ENCODE measurements around the gene GRK5. TPM values are rescaled to one million over a fixed set of nuclear protein-coding genes. Genes with fewer than 3 reads are reported as not detected.

The GRK5 gene
- total and polyA plus RNA-seq, 4 donors: 18.5 to 43.1 (median 40.3) TPM

- no peaks in the 10 kb centered on the region for H3K27me3 ChIP-seq (ENCODE audit: control insufficient read depth in 3 of 3, insufficient read depth in 3 of 3, low read length in 2 of 3)
- peaks cover 0 to 2% (median 0%) of the 10 kb centered on the region in 4 donors for H3K9me3 ChIP-seq (ENCODE audit: control insufficient read depth in 4 of 4, insufficient read depth in 3 of 4, low read length in 3 of 4)
- no peak overlapping the region for H3K27ac ChIP-seq (ENCODE audit: low read depth in 1 of 2, low read length in 1 of 2)
- 61 to 71% methylated on average over 9 of the region's 9 CpGs for WGBS, 2 donors
- no peak for ATAC-seq (ENCODE audit: insufficient read depth, low FRiP score)
- H3K36me3 ChIP-seq (ENCODE audit: control insufficient read depth in 4 of 4, insufficient read depth in 4 of 4, low read length in 4 of 4): no peaks in the 10 kb centered on the region
- H3K4me1 ChIP-seq (ENCODE audit: control insufficient read depth in 5 of 5, insufficient read depth in 5 of 5, low read length in 5 of 5): no peaks in the 10 kb centered on the region
- no peak for DNase-seq
- no peak for TF ChIP-seq CTCF (IDR thresholded peaks at IDR 0.05; ENCODE audit: control extremely low read depth, extremely low read depth)
- H3K4me3 ChIP-seq: no peak overlapping the region
- H3K9ac ChIP-seq (ENCODE audit: insufficient read depth in 1 of 2, low read length in 2 of 2): no peak overlapping the region
Measured at GRCh38 chr10:119483839-119484238, 276.5 kb downstream of the GRK5 start.

- Histone ChIP-seq H3K9me3 (ENCODE audit: control insufficient read depth in 4 of 4, insufficient read depth in 3 of 4, low read length in 3 of 4) (no peaks in the 10 kb centered on the region), H3K36me3 (ENCODE audit: control insufficient read depth in 4 of 4, insufficient read depth in 4 of 4, low read length in 4 of 4) (no peaks in the 10 kb centered on the region), H3K9ac (ENCODE audit: insufficient read depth in 1 of 2, low read length in 2 of 2) (no peak overlapping the region), H3K4me3 (no peak overlapping the region), H3K4me1 (ENCODE audit: control insufficient read depth in 5 of 5, insufficient read depth in 5 of 5, low read length in 5 of 5) (peaks cover 0 to 8% (median 0%) of the 10 kb centered on the region in 5 donors), H3K27ac (ENCODE audit: low read depth in 1 of 2, low read length in 1 of 2) (no peak overlapping the region), H3K27me3 (ENCODE audit: control insufficient read depth in 3 of 3, insufficient read depth in 3 of 3, low read length in 2 of 3) (no peaks in the 10 kb centered on the region)
- WGBS, 2 donors: 82 to 89% methylated on average over 7 of the region's 7 CpGs
- DNase-seq (no peak), ATAC-seq (ENCODE audit: insufficient read depth, low FRiP score) (no peak)
- no peak for TF ChIP-seq CTCF (IDR thresholded peaks at IDR 0.05; ENCODE audit: control extremely low read depth, extremely low read depth)
Measured at GRCh38 chr10:119488675-119489074, 281.3 kb downstream of the GRK5 start.

GRCh38 chr10:119489991-119490326 lies 282.6 kb downstream of the GRK5 start:
- no peak for TF ChIP-seq CTCF (IDR thresholded peaks at IDR 0.05; ENCODE audit: control extremely low read depth, extremely low read depth)
- Histone ChIP-seq H3K9me3 (ENCODE audit: control insufficient read depth in 4 of 4, insufficient read depth in 3 of 4, low read length in 3 of 4) (no peaks in the 10 kb centered on the region), H3K36me3 (ENCODE audit: control insufficient read depth in 4 of 4, insufficient read depth in 4 of 4, low read length in 4 of 4) (no peaks in the 10 kb centered on the region), H3K4me1 (ENCODE audit: control insufficient read depth in 5 of 5, insufficient read depth in 5 of 5, low read length in 5 of 5) (peaks cover 0 to 10% (median 0%) of the 10 kb centered on the region in 5 donors), H3K9ac (ENCODE audit: insufficient read depth in 1 of 2, low read length in 2 of 2) (no peak overlapping the region), H3K27me3 (ENCODE audit: control insufficient read depth in 3 of 3, insufficient read depth in 3 of 3, low read length in 2 of 3) (no peaks in the 10 kb centered on the region), H3K4me3 (no peak overlapping the region), H3K27ac (ENCODE audit: low read depth in 1 of 2, low read length in 1 of 2) (no peak overlapping the region)
- ATAC-seq (ENCODE audit: insufficient read depth, low FRiP score) (no peak), DNase-seq (no peak)
- WGBS, 2 donors: 55 to 60% methylated on average over 5 of the region's 5 CpGs

Data from lung (tissue), 12 donors.